Activated naive CD4-positive, alpha-beta T cell treated with anti-CD3 and anti-CD28 coated beads for 36 hours (primary cell): ENCODE data around the gene NOX4. TPM values are rescaled to one million over a fixed set of nuclear protein-coding genes. Genes with fewer than 3 reads are reported as not detected.
"Not testable (repeated sequence)": the region's sequence is repeated elsewhere in the genome, so short reads cannot be mapped to it uniquely, and the experiment has no call there.

Experiments used
- CTCF ChIA-PET: fragments of 350-600 bp; sonication (Branson Sonifier 250); formaldehyde crosslinking; loops from one replicate; lab custom pipeline; 2021; ENCODE audit warnings: antibody characterized with exemption; lab: Charles Lee
- DNase-seq: peaks from one replicate; pipeline ENCODE4 v3.0.0-alpha.2; 2020
- H3K27ac Mint-ChIP-seq: one replicate; pipeline ENCODE4 v1.8.0; 2021; ENCODE audit warnings: mild to moderate bottlenecking, mixed read lengths
- H3K27me3 Mint-ChIP-seq: one replicate; pipeline ENCODE4 v1.8.0; 2021; ENCODE audit warnings: low read depth, mixed read lengths
- H3K36me3 Mint-ChIP-seq: one replicate; pipeline ENCODE4 v1.8.0; 2021; ENCODE audit warnings: low read depth, mixed read lengths
- H3K4me1 Mint-ChIP-seq: one replicate; pipeline ENCODE4 v1.8.0; 2021; ENCODE audit warnings: low read depth, mixed read lengths
- H3K4me3 Mint-ChIP-seq: one replicate; pipeline ENCODE4 v1.8.0; 2021; ENCODE audit warnings: mild to moderate bottlenecking, moderate library complexity, mixed read lengths
- H3K9me3 Mint-ChIP-seq: one replicate; pipeline ENCODE4 v1.8.0; 2021; ENCODE audit warnings: mixed read lengths
- intact Hi-C: fragments of 100-400 bp; cut with micrococcal nuclease; formaldehyde crosslinking; loops from one replicate; pipeline ENCODE4 v1.15.1; 2023
- total RNA-seq, 2 experiments: library from RNA; stranded (reverse); gene quantifications; one replicate each; pipeline ENCODE4 v1.2.3, GENCODE V29; 2021

NOX4 gene
- total RNA-seq, 2 experiments from 2014 or later, result not detected

GRCh38 chr11:89452780-89453179 lies 38.4 kb downstream of the NOX4 start:
- no peak overlapping the region for H3K27ac Mint-ChIP-seq
- H3K4me3 Mint-ChIP-seq, result no peak overlapping the region
- H3K36me3 Mint-ChIP-seq, result no peaks in the 10 kb centered on the region
- intact Hi-C loops, result no loop called here
- peaks cover 3% of the 10 kb centered on the region for H3K27me3 Mint-ChIP-seq
- CTCF ChIA-PET, result no interaction called here
- H3K9me3 Mint-ChIP-seq, result no peaks in the 10 kb centered on the region
- H3K4me1 Mint-ChIP-seq, result no peaks in the 10 kb centered on the region
- no peak for DNase-seq

- no peaks in the 10 kb centered on the region for H3K27me3 Mint-ChIP-seq
- no peak overlapping the region for H3K27ac Mint-ChIP-seq
- intact Hi-C loops, result no loop called here
- no peak for DNase-seq
- no peaks in the 10 kb centered on the region for H3K36me3 Mint-ChIP-seq
- peaks cover 1% of the 10 kb centered on the region for H3K9me3 Mint-ChIP-seq
- H3K4me3 Mint-ChIP-seq, result no peak overlapping the region
- H3K4me1 Mint-ChIP-seq, result no peaks in the 10 kb centered on the region
- CTCF ChIA-PET, result no interaction called here
These were observed 43.3 kb downstream of the NOX4 start for GRCh38 chr11:89447845-89448244.

- Mint-ChIP-seq H3K27ac (no peak overlapping the region), H3K27me3 (no peaks in the 10 kb centered on the region), H3K36me3 (no peaks in the 10 kb centered on the region), H3K4me3 (no peak overlapping the region), H3K9me3 (peaks cover 1% of the 10 kb centered on the region), H3K4me1 (no peaks in the 10 kb centered on the region)
- no peak for DNase-seq
- intact Hi-C loops, result no loop called here
- CTCF ChIA-PET, result no interaction called here
These were observed 47.5 kb downstream of the NOX4 start for GRCh38 chr11:89443361-89444322.

- H3K27me3 Mint-ChIP-seq, result no peaks in the 10 kb centered on the region
- CTCF ChIA-PET, result no interaction called here
- H3K9me3 Mint-ChIP-seq, result peaks cover 1% of the 10 kb centered on the region
- H3K4me1 Mint-ChIP-seq, result no peaks in the 10 kb centered on the region
- intact Hi-C loops, result no loop called here
- no peaks in the 10 kb centered on the region for H3K36me3 Mint-ChIP-seq
- no peak overlapping the region for H3K27ac Mint-ChIP-seq
- no peak for DNase-seq
- no peak overlapping the region for H3K4me3 Mint-ChIP-seq
These were observed 48.4 kb downstream of the NOX4 start for GRCh38 chr11:89442801-89443200.

GRCh38 chr11:89441606-89442005 lies 49.6 kb downstream of the NOX4 start:
- Mint-ChIP-seq H3K27me3 (no peaks in the 10 kb centered on the region), H3K36me3 (no peaks in the 10 kb centered on the region), H3K4me1 (no peaks in the 10 kb centered on the region), H3K27ac (no peak overlapping the region), H3K9me3 (peaks cover 1% of the 10 kb centered on the region), H3K4me3 (no peak overlapping the region)
- CTCF ChIA-PET, result interaction anchor here (0.6 kb wide), 1 partner anchor 16 kb away, joined by 3 read pairs; no protein-coding TSS in a partner anchor
- intact Hi-C loops, result no loop called here
- no peak for DNase-seq

- Mint-ChIP-seq H3K27ac (no peak overlapping the region), H3K4me3 (no peak overlapping the region), H3K4me1 (no peaks in the 10 kb centered on the region), H3K27me3 (no peaks in the 10 kb centered on the region), H3K9me3 (no peaks in the 10 kb centered on the region), H3K36me3 (no peaks in the 10 kb centered on the region)
- DNase-seq, result no peak
- CTCF ChIA-PET, result interaction anchor here (0.6 kb wide), 1 partner anchor 35 kb away, joined by 3 read pairs; no protein-coding TSS in a partner anchor
- intact Hi-C loops, result no loop called here
These were observed 53.9 kb downstream of the NOX4 start for GRCh38 chr11:89437317-89437716.

- H3K27me3 Mint-ChIP-seq, result no peaks in the 10 kb centered on the region
- H3K36me3 Mint-ChIP-seq, result no peaks in the 10 kb centered on the region
- no peak for DNase-seq
- H3K4me1 Mint-ChIP-seq, result no peaks in the 10 kb centered on the region
- intact Hi-C loops, result no loop called here
- no peak overlapping the region for H3K4me3 Mint-ChIP-seq
- H3K27ac Mint-ChIP-seq, result no peak overlapping the region
- no peaks in the 10 kb centered on the region for H3K9me3 Mint-ChIP-seq
- CTCF ChIA-PET, result no interaction called here
These were observed 55.1 kb downstream of the NOX4 start for GRCh38 chr11:89436071-89436470.

- CTCF ChIA-PET, result no interaction called here
- no peaks in the 10 kb centered on the region for H3K27me3 Mint-ChIP-seq
- intact Hi-C loops, result no loop called here
- no peak for DNase-seq
- H3K9me3 Mint-ChIP-seq, result no peaks in the 10 kb centered on the region
- no peak overlapping the region for H3K27ac Mint-ChIP-seq
- no peaks in the 10 kb centered on the region for H3K36me3 Mint-ChIP-seq
- no peak overlapping the region for H3K4me3 Mint-ChIP-seq
- no peaks in the 10 kb centered on the region for H3K4me1 Mint-ChIP-seq
These were observed 57.9 kb downstream of the NOX4 start for GRCh38 chr11:89433278-89433677.

- intact Hi-C loops, DNase-seq, H3K36me3 Mint-ChIP-seq, H3K4me1 Mint-ChIP-seq, H3K9me3 Mint-ChIP-seq, H3K4me3 Mint-ChIP-seq, H3K27me3 Mint-ChIP-seq, H3K27ac Mint-ChIP-seq, CTCF ChIA-PET: not testable (repeated sequence)
These were observed 59.0 kb downstream of the NOX4 start for GRCh38 chr11:89432182-89432581.

GRCh38 chr11:89426501-89426900 lies 64.7 kb downstream of the NOX4 start:
- intact Hi-C loops, H3K36me3 Mint-ChIP-seq, H3K27me3 Mint-ChIP-seq, H3K27ac Mint-ChIP-seq, CTCF ChIA-PET, H3K4me3 Mint-ChIP-seq, DNase-seq, H3K4me1 Mint-ChIP-seq, H3K9me3 Mint-ChIP-seq: not testable (repeated sequence)

- H3K9me3 Mint-ChIP-seq, result no peaks in the 10 kb centered on the region
- no peak overlapping the region for H3K27ac Mint-ChIP-seq
- intact Hi-C loops, result no loop called here
- H3K4me1 Mint-ChIP-seq, result no peaks in the 10 kb centered on the region
- no peak overlapping the region for H3K4me3 Mint-ChIP-seq
- H3K27me3 Mint-ChIP-seq, result no peaks in the 10 kb centered on the region
- no peaks in the 10 kb centered on the region for H3K36me3 Mint-ChIP-seq
- CTCF ChIA-PET, result no interaction called here
- no peak for DNase-seq
These were observed 69.5 kb downstream of the NOX4 start for GRCh38 chr11:89421718-89422117.

- no peaks in the 10 kb centered on the region for H3K9me3 Mint-ChIP-seq
- intact Hi-C loops, result no loop called here
- H3K4me1 Mint-ChIP-seq, result no peaks in the 10 kb centered on the region
- H3K27ac Mint-ChIP-seq, result no peak overlapping the region
- CTCF ChIA-PET, result no interaction called here
- no peaks in the 10 kb centered on the region for H3K27me3 Mint-ChIP-seq
- no peaks in the 10 kb centered on the region for H3K36me3 Mint-ChIP-seq
- H3K4me3 Mint-ChIP-seq, result no peak overlapping the region
- DNase-seq, result no peak
These were observed 70.2 kb downstream of the NOX4 start for GRCh38 chr11:89420981-89421380.

- DNase-seq, result no peak
- intact Hi-C loops, result no loop called here
- no peaks in the 10 kb centered on the region for H3K36me3 Mint-ChIP-seq
- CTCF ChIA-PET, result no interaction called here
- H3K4me1 Mint-ChIP-seq, result no peaks in the 10 kb centered on the region
- H3K4me3 Mint-ChIP-seq, result no peak overlapping the region
- H3K27ac Mint-ChIP-seq, result no peak overlapping the region
- H3K9me3 Mint-ChIP-seq, result no peaks in the 10 kb centered on the region
- no peaks in the 10 kb centered on the region for H3K27me3 Mint-ChIP-seq
These were observed 74.2 kb downstream of the NOX4 start for GRCh38 chr11:89416961-89417360.
